Glomerular visceral epithelial cell (primary cell): ENCODE data around the gene WFDC8.
A peak's percentile ranks its signal among the peaks of the same experiment; 100 is the strongest.

Experiments
- DNase-seq: peaks from one replicate; pipeline ENCODE4 v3.0.0-alpha.2; 2016; ENCODE audit errors: extremely low spot score

Gene WFDC8

DNA sequence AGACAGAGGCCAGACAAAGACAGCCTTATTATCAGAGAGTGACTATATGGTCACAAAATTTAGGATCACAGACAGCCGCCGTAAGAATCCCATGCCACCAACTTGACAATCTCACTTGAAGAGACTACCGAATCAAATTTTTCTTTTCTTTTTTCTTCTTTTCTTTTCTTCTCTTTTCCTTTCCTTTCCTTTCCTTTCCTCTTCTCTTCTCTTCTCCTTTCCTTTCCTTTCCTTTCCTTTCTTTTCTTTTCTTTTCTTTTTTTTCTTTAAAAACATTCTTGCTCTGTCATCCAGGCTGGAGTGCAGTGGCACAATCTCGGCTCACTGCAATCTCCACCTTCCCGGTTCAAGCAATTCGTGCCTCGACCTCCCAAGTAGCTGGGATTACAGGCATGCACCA lies 30.7 kb downstream of the WFDC8 start:
- DNase-seq: no peak

DNA sequence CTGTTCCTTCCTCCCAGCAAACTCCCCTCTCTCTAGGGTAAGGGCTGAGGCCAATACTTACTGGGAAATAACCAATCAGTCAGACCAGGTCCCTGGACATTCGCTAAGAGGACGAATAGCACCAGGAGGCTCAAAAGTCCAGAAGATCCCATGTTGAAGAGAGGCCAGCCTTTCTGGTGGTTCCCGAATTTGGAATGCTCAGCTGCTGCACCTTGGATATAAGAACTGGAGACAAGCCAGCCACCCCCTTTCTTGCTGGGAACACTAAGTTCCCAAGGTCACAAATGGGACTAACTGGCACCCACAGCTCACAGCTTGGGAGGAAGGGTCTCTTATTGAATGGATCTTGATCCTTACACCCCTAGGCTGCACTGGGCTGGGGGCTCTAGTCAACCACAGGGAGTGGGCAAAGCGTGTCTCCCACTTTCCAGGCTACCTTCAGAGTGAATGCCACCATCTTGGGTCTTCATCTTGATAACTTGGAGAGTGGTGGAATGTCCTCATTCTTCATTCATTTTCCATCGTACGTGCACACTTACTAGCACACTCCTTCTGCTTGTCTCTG lies 31.8 kb downstream of the WFDC8 start, which contains the start of gene EPPIN:
Gene EPPIN, minus strand, starts transcription at position 196 of the 565 bp plus-strand sequence. Its CDS starts 44 bp downstream, at position 152.
- no peak for DNase-seq

DNA sequence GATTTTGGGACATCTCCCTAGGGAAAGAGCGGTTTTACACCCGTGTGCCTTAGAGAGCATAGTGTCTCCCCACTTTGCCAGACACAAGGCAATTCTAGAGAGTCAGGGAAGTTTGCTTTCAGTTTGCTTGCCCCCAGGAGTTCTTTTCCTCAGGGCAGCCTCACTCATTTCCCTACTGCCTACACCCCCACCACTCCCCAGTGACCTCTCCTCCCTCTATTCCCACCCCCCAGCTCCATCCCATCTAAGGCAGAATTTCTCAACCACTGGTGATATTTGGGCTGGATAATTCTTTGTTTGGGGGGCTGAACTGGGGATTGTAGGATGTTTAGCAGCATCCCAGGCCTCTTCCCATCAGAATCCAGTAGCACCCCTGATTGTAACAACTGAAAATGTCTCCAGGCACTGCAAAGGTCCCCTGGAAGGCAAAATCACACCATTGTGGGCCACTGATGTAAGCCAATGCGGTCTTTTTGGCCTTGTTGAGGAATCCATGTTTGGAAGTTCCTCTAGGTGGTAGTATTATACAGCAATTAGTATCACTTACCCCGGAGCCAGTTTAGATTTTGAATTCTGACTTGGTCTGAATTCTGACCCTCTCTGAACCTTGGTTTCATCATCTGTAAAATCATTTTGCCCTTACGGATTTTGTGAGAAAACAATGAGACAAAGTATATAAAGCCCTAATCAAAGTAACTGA lies 33.2 kb downstream of the WFDC8 start:
- DNase-seq: peak; percentile 33

DNA sequence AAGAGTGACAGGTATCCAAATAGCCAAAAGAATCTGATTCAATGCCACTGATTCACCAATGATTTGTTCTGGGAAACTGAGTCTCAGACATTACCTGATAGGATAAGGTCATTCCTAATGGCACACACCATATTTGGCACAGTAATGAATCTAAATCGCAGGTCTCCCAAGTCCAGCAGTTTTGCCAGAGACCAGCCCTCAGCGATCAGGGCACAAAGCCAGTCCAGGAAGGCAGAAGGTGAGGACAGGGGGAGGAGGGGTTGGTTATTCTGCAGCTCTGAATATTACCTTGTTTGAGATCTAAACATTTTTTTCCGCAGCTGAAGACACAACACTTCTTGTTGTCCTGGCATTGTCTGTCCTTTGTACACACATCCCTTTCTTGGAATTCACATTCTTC lies 33.7 kb downstream of the WFDC8 start:
- DNase-seq: no peak

DNA sequence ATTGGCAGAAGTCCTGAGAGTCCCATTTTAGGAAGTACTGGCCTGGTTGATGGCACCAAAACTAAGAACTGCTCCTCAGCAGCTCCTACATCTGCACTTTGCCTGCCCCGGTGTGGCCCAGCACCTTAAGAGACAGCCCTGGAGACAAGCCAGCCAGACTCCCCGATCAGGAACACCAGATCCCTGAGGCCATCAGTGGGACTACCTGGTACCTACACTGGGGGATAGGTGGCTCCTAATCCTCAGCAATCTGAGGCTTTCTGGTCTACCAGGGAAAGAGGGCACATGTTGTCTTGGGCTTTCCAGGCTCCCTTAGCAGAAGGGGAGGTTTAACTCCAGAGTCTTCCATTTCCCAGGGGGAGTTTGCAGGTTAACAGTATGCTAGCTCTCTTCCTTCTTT lies 39.7 kb downstream of the WFDC8 start, which contains the start of gene WFDC6:
Gene WFDC6, minus strand, starts transcription at position 101 of the 400 bp plus-strand sequence. Its CDS starts 75 bp downstream, at position 26.
- DNase-seq: no peak

DNA sequence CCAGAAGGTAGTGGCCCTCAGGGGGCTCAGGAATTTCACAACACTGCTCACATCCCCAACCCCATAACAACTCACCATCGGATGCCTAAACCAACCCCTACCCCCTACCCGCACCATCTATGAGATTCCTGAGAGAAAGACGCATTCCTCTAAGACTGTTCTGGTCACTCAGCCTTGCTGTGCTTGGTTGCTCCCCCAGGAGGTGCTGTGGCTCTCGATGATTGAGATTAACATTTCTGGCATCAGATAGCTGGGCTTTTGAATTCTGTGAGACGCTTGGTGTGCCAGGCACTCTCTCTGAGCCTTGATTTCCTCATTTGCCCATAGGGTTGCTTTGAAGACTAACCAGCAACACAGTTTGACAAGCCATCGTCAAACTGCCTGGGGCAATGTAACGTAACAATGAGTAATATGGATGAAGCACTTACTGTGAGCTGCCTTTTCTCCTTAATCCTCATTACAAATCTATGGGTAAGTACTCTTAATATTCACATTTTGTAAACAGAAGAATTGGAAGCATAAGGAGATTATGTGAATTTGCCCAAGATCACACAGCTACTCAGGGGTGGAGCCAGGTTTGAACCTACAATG lies 40.8 kb downstream of the WFDC8 start:
- no peak for DNase-seq

DNA sequence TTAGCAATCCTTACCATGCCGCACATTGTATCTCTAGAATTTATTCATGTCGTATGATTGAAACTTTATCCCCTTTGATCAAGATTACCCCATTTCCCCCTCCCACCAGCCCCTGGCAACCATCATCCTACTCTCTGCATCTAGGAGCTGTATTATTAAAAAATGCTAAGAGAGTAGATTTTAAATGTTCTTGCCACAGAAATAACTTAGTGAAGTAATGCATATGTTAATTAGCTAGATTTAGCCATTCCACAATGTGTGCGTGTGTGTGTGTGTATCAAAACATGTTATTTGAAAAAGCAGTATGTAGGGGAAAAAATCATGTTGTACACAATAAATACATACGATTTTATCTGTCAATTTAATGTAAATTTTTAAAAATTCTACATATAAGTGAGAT lies 51.8 kb downstream of the WFDC8 start:
- DNase-seq: no peak

DNA sequence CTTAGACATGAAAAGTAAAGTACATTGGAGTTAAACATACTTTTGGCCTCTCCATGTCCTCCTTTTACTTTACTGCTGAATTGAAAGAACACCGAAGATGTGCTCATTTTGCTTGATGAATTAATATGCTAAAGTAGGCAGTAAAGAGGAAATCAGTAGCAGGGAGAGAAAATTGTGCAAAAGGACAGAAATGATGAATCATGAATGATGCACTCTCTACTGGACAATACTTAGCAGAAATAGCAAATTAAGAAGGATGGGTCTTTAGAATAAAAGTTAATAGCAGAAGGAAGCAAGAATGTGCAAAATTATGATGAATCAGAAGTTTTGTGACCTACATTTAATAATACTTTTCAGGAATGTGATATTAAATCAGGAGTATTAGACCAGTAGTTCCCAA lies 55.3 kb downstream of the WFDC8 start:
- DNase-seq: no peak

DNA sequence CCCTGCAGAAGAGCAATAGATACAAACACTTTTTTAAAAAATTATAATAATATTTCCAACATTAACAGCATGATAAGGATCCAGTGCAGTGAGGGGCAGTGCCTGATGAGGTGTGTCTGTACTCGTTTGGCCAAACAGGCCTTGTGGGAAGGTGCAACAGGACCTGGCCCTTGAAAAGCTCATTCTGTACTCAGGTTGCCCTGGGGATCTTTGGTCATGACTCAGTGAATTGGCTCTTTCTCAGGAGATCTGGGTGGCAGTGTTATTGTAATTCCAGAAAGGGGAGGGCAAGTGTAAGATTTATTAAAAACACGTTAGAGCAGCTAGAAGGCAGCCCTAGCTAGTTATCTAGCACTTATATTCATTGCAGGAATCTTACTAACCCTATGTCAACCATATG lies 60.8 kb downstream of the WFDC8 start:
- DNase-seq: no peak

DNA sequence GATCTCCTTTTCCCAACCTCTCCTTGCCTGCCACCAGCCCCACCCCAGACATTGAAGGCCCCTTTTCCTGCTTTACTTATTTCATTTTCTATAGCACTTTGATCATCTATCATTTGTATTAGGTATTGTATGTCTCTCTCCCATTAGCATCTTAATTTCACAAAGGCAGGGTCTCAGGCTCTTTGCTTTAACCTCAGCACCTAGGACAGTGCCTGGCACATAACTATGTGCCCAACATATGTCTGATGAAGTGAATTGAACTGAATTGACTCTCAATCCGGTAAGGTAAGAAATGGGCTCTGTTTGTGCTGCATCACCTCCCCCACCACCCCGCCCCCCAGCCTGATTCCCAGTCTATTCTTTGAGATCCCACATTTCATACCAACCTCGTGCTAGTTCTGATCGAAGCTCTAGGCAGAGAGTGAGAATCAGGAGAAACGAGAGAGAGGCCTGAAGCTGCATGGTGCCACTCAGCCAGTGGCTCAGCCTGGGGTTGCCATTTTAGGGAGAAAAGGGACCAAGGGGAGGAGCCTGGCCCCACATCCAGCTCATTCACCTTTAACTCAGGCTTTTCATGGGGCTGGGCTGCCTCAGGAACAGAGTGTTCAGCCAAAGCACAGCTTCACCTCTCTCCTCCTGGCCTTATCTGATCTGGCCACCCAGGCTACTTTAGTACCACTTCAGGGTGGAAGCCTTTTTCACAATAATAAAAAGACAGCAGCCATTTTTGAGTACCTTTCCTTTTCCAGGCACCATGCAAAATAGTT lies 63.8 kb downstream of the WFDC8 start, which contains the start of gene SPINT3:
Gene SPINT3, minus strand, starts transcription at position 476 of the 767 bp plus-strand sequence. Its CDS starts 14 bp downstream, at position 462.
- DNase-seq: no peak

DNA sequence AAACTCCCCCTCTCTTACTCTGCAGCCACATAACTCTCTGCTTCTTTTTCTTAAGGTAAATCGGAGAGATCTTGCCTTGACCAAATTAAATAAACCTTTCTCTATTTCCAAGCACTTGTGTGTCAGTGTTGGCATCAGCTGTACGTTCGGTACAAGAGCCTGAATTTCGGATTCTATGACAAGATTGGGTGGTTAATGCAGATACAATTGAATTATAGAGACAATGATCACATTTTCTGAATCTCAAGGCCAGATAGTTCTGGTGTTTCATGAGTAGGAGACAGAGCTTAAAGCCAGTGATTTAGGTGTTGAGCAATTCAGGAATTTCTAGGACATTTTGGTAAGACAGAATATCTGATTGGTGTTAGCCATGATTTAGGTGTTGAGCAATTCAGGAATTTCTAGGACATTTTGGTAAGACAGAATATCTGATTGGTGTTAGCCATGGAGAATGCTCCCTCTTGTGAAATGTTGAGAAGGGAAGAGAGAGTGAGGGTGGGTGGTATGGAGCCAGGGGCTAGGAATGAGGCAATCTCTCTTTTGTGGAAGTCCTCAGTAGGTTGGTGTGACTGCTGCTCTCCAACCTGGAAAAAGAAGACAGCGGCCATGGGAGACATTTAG lies 68.7 kb downstream of the WFDC8 start:
- no peak for DNase-seq

DNA sequence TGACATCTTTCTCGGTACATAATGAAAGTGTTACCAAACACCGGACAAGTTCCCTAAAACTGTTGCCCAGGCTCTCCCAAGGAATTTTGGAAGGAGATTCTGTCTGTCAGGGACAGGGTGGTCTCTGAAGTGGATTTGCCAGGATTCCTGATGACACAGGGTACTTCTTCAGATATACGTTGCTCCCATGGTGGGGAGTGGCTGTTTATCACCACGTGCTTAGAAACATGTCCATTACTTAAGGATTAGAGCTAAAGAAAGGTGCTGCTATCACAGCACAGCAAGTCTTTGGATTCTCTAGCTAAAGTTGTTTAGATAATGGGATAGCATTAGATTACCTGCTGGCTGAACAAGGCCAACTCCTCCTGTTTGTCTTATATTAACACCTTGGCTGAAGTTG lies 70.0 kb downstream of the WFDC8 start:
- DNase-seq: no peak

DNA sequence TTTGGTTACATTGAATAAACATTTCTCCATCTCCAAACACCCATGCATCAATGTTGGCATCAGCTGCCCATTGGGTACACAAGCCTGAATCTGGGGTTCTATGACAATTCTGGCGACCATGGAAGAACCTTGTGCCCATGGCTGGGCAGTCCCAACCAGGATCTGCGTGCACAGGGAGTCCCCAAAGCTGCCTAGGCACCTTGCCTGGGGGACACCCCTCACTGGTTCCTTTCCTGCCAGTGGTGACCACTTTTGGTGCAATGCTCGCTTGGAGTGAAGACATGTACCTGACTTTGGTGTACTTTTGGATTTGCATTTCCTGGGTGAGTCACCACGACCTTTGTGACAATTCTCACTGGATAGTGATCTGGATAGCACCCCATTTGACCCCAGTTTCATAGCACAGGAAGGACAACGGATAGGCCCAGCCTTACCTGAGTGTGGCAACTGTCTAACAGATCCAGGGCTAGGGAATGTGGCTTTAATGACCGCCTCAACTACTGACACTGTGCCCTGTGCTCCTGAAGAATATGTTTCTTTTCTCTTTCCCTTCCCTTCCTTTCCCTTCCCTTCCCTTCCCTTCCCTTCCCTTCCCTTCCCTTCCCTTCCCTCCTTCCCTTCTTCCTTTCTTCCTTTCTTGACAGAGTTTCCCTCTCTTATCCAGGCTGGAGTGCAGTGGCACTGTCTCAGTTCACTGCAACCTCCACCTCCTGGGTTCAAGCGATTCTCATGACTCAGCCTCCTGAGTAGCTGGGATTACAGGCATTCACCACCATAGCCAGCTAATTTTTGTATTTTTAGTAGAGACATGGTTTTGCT lies 70.8 kb downstream of the WFDC8 start:
- DNase-seq: no peak

DNA sequence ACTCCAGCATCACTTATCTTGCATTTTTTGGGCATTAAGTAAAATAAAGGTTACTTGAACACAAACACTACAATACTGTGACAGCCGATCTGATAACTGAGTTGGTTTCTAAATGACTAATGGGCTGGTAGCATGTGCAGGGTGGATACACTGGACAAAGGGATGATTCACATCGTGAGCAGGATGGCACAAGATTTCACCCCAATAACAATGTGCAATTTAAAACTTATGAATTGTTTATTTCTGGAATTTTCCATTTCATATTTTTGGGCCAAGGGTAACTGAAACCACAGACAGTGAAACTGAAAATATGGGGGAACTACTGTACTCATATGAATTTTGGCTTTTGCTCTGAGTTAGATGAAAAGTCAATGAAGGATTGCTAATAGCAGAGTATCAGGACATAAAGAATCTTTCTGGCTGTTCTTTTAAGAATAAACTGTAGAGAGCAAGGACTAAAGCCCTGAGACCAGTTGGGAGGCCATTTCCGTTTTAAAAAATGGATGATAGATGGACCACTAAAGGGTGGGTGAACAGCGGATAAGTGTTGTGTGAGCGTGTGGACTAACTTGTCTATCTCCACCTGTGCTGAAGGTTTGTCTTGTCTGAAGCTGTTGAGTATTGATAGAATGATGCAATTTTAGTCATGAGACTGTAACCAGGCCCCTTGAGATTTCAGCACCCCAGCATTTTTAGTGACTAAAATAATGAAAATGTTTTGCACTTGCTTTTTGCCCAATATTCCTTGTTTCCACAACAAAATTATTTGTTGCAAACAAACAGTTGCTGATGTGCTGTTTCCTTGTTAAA lies 71.9 kb downstream of the WFDC8 start:
- no peak for DNase-seq

DNA sequence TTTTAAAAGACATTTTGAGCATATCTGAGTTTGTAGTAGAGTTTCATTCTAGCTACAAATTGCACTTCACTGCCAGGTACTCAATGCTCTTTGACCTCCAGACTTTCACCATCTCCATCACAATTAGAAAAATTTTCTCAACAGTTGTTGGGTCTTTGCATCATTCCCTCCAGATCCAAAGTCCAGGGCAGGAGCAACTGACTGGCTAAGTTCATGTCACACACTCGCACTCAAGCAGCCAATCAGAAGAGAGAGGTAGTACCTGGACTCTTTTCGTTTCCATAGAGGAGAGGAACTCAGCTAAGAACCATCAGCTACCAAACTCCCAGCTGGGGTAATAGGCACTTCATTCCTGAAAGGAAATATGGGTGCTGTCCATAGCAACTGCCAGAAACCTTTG lies 72.7 kb downstream of the WFDC8 start:
- DNase-seq: no peak

DNA sequence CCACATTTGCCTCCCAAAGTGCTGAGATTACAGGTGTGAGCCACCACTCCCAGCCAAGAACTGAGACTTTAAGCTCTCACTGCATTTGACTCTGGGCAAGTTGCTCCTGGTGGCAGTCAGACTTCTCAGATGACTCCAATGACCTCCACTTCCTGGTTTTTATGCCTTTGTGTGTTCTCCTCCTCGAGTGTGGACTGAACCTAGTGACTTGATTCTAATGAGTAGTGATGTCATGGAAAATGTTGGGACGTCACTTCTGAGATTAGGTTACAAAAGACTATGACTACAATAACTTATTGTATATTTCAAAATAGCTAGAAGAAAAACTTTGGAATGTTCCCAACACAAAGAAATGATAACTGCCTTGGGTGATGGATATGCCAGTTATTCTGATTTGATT lies 75.7 kb downstream of the WFDC8 start:
- DNase-seq: no peak

DNA sequence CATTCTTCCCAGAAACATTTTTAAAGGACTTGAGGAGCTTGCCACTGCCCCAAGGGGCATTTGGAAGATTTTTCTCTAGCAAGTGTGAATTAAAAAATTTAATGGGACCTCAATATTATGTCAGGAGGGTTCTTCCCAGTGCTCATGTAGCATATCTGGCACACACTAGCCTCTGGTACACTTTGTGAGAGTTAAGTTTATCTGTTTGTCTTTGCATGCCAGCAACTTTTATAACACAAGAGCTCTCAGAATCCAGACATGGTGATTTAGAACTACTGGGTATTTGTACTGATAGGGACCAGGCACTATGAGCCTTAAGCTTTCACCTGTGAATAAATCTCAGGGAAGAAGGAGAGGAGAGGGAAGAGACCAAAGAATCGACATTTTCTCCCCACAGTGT lies 76.5 kb downstream of the WFDC8 start:
- no peak for DNase-seq
